ENCODE results near the gene ANKRD37.

DNA sequence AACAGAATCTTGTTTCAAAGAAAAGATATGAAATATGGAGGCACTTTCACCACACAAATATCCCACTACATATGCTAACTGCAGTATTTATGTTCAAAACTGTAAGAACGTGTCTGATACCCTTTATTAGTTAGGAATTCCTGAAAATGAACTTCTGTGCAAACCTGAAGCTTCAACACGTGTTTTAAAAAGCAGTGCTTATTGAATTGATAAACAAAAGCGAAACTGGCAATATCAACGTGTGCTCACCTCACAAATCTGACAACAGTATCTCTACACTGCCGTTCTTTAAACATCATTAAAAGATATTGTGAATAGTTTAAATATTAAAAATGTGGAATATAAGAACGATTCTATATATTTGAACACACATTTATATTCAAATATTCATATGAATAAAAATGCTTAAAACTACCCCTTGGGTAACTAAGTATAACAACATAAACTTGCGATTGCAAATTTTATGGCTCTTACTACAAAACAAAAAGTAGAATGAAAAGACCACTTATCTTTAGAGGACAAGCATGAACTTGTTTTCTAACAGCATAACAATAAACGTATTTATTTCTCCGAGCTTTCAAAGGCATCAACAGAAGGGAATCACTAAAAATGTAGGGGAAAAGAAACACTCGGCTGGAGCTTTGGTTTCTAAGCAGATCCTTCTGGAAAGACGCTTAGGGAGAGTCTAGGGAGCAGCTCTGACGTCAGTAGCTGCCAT, 1.2 kb upstream of the ANKRD37 start, which contains the start of gene LRP2BP:
- TF ChIP-seq, protein P1, sequence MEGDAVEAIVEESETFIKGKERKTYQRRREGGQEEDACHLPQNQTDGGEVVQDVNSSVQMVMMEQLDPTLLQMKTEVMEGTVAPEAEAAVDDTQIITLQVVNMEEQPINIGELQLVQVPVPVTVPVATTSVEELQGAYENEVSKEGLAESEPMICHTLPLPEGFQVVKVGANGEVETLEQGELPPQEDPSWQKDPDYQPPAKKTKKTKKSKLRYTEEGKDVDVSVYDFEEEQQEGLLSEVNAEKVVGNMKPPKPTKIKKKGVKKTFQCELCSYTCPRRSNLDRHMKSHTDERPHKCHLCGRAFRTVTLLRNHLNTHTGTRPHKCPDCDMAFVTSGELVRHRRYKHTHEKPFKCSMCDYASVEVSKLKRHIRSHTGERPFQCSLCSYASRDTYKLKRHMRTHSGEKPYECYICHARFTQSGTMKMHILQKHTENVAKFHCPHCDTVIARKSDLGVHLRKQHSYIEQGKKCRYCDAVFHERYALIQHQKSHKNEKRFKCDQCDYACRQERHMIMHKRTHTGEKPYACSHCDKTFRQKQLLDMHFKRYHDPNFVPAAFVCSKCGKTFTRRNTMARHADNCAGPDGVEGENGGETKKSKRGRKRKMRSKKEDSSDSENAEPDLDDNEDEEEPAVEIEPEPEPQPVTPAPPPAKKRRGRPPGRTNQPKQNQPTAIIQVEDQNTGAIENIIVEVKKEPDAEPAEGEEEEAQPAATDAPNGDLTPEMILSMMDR (IDR thresholded peaks at IDR 0.05; ENCODE audit: insufficient read depth, low read length), result no peak
- no peak for TF ChIP-seq POLR2AphosphoS5 (IDR thresholded peaks at IDR 0.05; ENCODE audit: low read depth)
- TF ChIP-seq, protein P2, sequence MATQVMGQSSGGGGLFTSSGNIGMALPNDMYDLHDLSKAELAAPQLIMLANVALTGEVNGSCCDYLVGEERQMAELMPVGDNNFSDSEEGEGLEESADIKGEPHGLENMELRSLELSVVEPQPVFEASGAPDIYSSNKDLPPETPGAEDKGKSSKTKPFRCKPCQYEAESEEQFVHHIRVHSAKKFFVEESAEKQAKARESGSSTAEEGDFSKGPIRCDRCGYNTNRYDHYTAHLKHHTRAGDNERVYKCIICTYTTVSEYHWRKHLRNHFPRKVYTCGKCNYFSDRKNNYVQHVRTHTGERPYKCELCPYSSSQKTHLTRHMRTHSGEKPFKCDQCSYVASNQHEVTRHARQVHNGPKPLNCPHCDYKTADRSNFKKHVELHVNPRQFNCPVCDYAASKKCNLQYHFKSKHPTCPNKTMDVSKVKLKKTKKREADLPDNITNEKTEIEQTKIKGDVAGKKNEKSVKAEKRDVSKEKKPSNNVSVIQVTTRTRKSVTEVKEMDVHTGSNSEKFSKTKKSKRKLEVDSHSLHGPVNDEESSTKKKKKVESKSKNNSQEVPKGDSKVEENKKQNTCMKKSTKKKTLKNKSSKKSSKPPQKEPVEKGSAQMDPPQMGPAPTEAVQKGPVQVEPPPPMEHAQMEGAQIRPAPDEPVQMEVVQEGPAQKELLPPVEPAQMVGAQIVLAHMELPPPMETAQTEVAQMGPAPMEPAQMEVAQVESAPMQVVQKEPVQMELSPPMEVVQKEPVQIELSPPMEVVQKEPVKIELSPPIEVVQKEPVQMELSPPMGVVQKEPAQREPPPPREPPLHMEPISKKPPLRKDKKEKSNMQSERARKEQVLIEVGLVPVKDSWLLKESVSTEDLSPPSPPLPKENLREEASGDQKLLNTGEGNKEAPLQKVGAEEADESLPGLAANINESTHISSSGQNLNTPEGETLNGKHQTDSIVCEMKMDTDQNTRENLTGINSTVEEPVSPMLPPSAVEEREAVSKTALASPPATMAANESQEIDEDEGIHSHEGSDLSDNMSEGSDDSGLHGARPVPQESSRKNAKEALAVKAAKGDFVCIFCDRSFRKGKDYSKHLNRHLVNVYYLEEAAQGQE (IDR thresholded peaks at IDR 0.05; ENCODE audit: insufficient replicate concordance, low read depth), result no peak
- TF ChIP-seq SPI1 (IDR thresholded peaks at IDR 0.05; ENCODE audit: borderline replicate concordance, low read depth), result no peak
